ACC112 (cell line): ENCODE measurements around the gene SNX20.

Experiments
- H2AFZ ChIP-seq: fragments of 200-600 bp; sonication (generic); one replicate; pipeline ENCODE4 v1.6.0; 2017; ENCODE audit warnings: antibody characterized with exemption, low read length; ENCODE audit not compliant: unreplicated experiment
- H3K27ac ChIP-seq: fragments of 200-600 bp; sonication (generic); 2 replicates; pipeline ENCODE4 v1.5.1; 2014; ENCODE audit warnings: low read depth, mild to moderate bottlenecking, antibody characterized with exemption, low read length, moderate library complexity
- H3K27me3 ChIP-seq: fragments of 200-600 bp; sonication (generic); 2 replicates; pipeline ENCODE4 v1.6.1; 2014; ENCODE audit warnings: mild to moderate bottlenecking, antibody characterized with exemption, low read length, moderate library complexity, mixed read lengths; ENCODE audit not compliant: insufficient read depth
- H3K36me3 ChIP-seq: fragments of 200-600 bp; sonication (generic); 2 replicates; pipeline ENCODE4 v1.6.1; 2016; ENCODE audit warnings: mild to moderate bottlenecking, antibody characterized with exemption, low read length, moderate library complexity, mixed read lengths; ENCODE audit not compliant: insufficient read depth
- H3K4me1 ChIP-seq: fragments of 200-600 bp; sonication (generic); one replicate; pipeline ENCODE4 v1.6.1; 2016; ENCODE audit warnings: low read length, mixed read lengths; ENCODE audit not compliant: insufficient read depth, unreplicated experiment, control insufficient read depth
- H3K4me3 ChIP-seq: fragments of 200-600 bp; sonication (generic); 2 replicates; pipeline ENCODE4 v1.5.1; 2014; ENCODE audit warnings: mild to moderate bottlenecking, low read depth, low read length
- H3K79me2 ChIP-seq: fragments of 200-600 bp; sonication (generic); one replicate; pipeline ENCODE4 v1.6.0; 2016; ENCODE audit warnings: low read length; ENCODE audit not compliant: control insufficient read depth, unreplicated experiment, insufficient read depth

The SNX20 gene

DNA sequence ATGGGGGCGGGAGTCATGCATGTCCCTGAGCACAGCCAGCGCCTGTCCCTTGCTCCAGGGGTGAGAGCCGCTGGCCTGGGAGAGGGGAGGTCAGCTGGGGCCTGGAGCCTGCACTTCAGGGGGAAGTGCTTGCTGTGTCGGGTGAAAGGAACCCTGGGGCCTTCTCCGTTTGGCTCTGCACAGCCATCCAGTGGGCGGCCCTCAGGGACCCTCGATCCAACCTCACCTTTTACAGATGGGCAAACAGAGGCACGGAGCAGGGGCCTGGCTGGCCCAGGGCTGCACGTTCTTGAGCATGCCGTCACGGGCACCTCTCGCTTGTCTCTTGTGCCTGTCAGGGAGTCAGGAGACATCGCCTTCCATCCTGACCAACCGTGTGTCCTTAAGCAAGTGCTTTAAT, 1.8 kb downstream of the SNX20 start:
- Histone ChIP-seq H3K4me3 (no peak overlapping the region), H3K27ac (no peak overlapping the region), H3K27me3 (peaks cover 14% of the 10 kb centered on the region), H3K79me2 (no peaks in the 10 kb centered on the region), H3K4me1 (no peaks in the 10 kb centered on the region), H2AFZ (no peak overlapping the region), H3K36me3 (no peaks in the 10 kb centered on the region)

DNA sequence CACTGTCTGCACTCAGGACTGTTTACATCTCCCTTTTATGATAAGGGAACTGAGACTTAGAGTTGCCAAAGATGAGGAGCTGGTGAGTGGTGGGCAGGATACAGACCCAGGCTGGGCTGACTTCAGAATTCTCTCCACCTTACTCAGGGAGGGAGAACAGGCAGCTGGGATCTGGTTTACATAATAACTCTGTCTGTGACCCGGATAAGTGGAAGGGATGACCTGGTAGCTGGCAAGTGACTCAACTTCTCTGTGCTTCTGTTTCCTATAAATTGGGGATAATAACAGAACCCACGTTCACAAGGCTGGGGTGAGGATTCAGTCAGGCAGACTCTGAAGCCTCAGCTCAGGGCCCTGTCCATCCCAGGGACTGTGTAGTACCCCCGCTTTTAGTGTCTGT, 2.6 kb downstream of the SNX20 start:
- H3K79me2 ChIP-seq = no peaks in the 10 kb centered on the region
- H2AFZ ChIP-seq = no peak overlapping the region
- no peak overlapping the region for H3K27ac ChIP-seq
- no peak overlapping the region for H3K4me3 ChIP-seq
- H3K36me3 ChIP-seq = no peaks in the 10 kb centered on the region
- H3K27me3 ChIP-seq = peaks cover 10% of the 10 kb centered on the region
- no peaks in the 10 kb centered on the region for H3K4me1 ChIP-seq

DNA sequence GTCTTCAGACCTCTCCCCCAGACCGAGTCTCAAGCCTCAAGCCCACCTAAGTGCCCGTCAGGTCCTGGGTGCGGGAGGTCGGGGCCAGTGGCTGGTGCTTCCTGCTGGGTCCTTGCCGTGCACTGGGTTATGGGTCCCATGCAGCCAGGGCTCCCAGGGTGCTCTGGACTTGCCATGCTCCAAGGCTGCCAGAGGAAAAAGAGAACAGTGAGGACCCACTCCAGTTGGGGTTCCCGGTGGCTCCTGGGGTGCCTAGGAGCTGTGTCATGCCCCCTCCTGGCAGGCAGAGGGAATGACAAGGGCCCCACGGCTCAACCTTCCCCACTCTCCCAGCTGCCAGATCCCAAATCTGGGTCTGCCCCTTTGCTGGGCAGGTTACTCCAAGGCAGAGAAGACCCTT, 3.8 kb downstream of the SNX20 start:
- H3K79me2 ChIP-seq = no peaks in the 10 kb centered on the region
- H3K4me3 ChIP-seq = no peak overlapping the region
- H3K27me3 ChIP-seq = peaks cover 9% of the 10 kb centered on the region
- no peak overlapping the region for H2AFZ ChIP-seq
- no peak overlapping the region for H3K27ac ChIP-seq
- H3K36me3 ChIP-seq = no peaks in the 10 kb centered on the region
- no peaks in the 10 kb centered on the region for H3K4me1 ChIP-seq

- Histone ChIP-seq H2AFZ (no peak overlapping the region), H3K4me1 (no peaks in the 10 kb centered on the region), H3K36me3 (no peaks in the 10 kb centered on the region)
These were observed 4.4 kb downstream of the SNX20 start for GRCh38 chr16:50676684-50677225.

GRCh38 chr16:50675686-50676610, 5.2 kb downstream of the SNX20 start:
- Histone ChIP-seq H3K27ac (no peak overlapping the region), H3K4me3 (no peak overlapping the region), H2AFZ (no peak overlapping the region), H3K79me2 (no peaks in the 10 kb centered on the region), H3K4me1 (no peaks in the 10 kb centered on the region), H3K27me3 (peaks cover 9% of the 10 kb centered on the region; the same call in 1 of the 2 replicates), H3K36me3 (no peaks in the 10 kb centered on the region)

More at GRCh38 chr16:50676684-50677225, 4.4 kb downstream of the SNX20 start:
- H3K4me3 ChIP-seq = no peak overlapping the region
- H3K79me2 ChIP-seq = no peaks in the 10 kb centered on the region
- H3K27ac ChIP-seq = no peak overlapping the region
- peaks cover 9% of the 10 kb centered on the region for H3K27me3 ChIP-seq

- Histone ChIP-seq H3K4me1 (no peaks in the 10 kb centered on the region), H3K4me3 (no peak overlapping the region), H3K27ac (no peak overlapping the region), H3K79me2 (no peaks in the 10 kb centered on the region), H3K36me3 (no peaks in the 10 kb centered on the region), H3K27me3 (peaks cover 9% of the 10 kb centered on the region; the same call in 1 of the 2 replicates), H2AFZ (no peak overlapping the region)
These were observed 6.3 kb downstream of the SNX20 start for GRCh38 chr16:50674831-50675230.

- H3K4me1 ChIP-seq = no peaks in the 10 kb centered on the region
- H2AFZ ChIP-seq = no peak overlapping the region
- peaks cover 9% of the 10 kb centered on the region; the same call in 1 of the 2 replicates for H3K27me3 ChIP-seq
- H3K4me3 ChIP-seq = no peak overlapping the region
- no peaks in the 10 kb centered on the region for H3K36me3 ChIP-seq
- no peaks in the 10 kb centered on the region for H3K79me2 ChIP-seq
- no peak overlapping the region for H3K27ac ChIP-seq
These were observed 7.4 kb downstream of the SNX20 start for GRCh38 chr16:50673496-50674275.

GRCh38 chr16:50671644-50672260, 9.4 kb downstream of the SNX20 start:
- Histone ChIP-seq H3K79me2 (no peaks in the 10 kb centered on the region), H3K36me3 (no peaks in the 10 kb centered on the region)

DNA sequence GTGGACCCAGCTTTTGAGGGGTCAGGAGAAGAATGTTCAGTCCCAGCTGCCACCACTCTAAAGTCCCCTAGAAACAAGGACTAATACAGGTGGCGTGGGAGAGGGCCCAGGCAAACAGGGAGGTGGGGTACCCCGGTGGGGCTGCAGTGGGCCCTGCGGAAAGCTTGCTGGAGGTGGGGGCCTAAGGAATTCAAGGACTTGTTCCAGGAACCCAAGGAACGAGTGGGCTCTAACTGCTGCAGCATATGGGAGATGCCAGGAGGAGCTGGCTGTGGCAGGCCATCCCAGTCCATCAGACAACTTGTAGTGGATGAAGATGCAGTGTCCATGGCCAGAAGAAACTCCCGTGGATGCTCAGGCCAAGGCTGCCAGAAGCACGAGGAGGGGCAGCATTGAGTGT, 10.6 kb downstream of the SNX20 start:
- Histone ChIP-seq H2AFZ (no peak overlapping the region), H3K36me3 (no peaks in the 10 kb centered on the region), H3K79me2 (no peaks in the 10 kb centered on the region), H3K27me3 (peaks cover 2% of the 10 kb centered on the region; the same call in 1 of the 2 replicates), H3K4me1 (no peaks in the 10 kb centered on the region), H3K4me3 (no peak overlapping the region), H3K27ac (no peak overlapping the region)

More at GRCh38 chr16:50671644-50672260, 9.4 kb downstream of the SNX20 start:
- Histone ChIP-seq H2AFZ (no peak overlapping the region), H3K4me3 (no peak overlapping the region), H3K4me1 (no peaks in the 10 kb centered on the region), H3K27ac (no peak overlapping the region), H3K27me3 (peaks cover 9% of the 10 kb centered on the region; the same call in 1 of the 2 replicates)

- H2AFZ ChIP-seq = no peak overlapping the region
- H3K36me3 ChIP-seq = no peaks in the 10 kb centered on the region
- H3K79me2 ChIP-seq = no peaks in the 10 kb centered on the region
- no peak overlapping the region for H3K4me3 ChIP-seq
- H3K27me3 ChIP-seq = no peaks in the 10 kb centered on the region
- no peak overlapping the region for H3K27ac ChIP-seq
- peaks cover 3% of the 10 kb centered on the region for H3K4me1 ChIP-seq
These were observed 11.4 kb downstream of the SNX20 start for GRCh38 chr16:50669741-50670140.
